GM23338 (cell line): Measurements from ENCODE around the gene CREB3L2. TPM values are rescaled to one million over a fixed set of nuclear protein-coding genes. Genes with fewer than 3 reads are reported as not detected.

Experiments used
- ATAC-seq: fragments of 200-7000 bp; cut with Tn5 transposase; 3 replicates; pipeline ENCODE4 v1.9.1; 2020
- DNase-seq: peaks from one replicate; pipeline ENCODE4 v3.0.0-alpha.2; 2015; ENCODE audit warnings: low spot score
- H2AFZ ChIP-seq: fragments of 200-600 bp; sonication (generic); 2 replicates; pipeline ENCODE4 v1.8.0; 2016; ENCODE audit warnings: antibody characterized with exemption, mild to moderate bottlenecking, moderate library complexity
- H3F3A ChIP-seq: fragments of 200-600 bp; sonication (generic); replicated peaks from 2 replicates; pipeline ENCODE4 v1.8.0; 2017; ENCODE audit warnings: antibody characterized with exemption, mixed run types, low read depth
- H3K27ac ChIP-seq: fragments of 200-600 bp; sonication (generic); 2 replicates; pipeline ENCODE4 v1.6.1; 2016; ENCODE audit warnings: low read depth
- H3K27me3 ChIP-seq: fragments of 200-600 bp; sonication (generic); 2 replicates; pipeline ENCODE4 v1.8.0; 2016; ENCODE audit warnings: mild to moderate bottlenecking, mixed run types, moderate library complexity; ENCODE audit not compliant: insufficient read depth
- H3K36me3 ChIP-seq: fragments of 200-600 bp; sonication (generic); 2 replicates; pipeline ENCODE4 v1.8.0; 2016; ENCODE audit warnings: mild to moderate bottlenecking; ENCODE audit not compliant: insufficient read depth
- H3K4me1 ChIP-seq: fragments of 200-600 bp; sonication (generic); 2 replicates; pipeline ENCODE4 v1.8.0; 2016; ENCODE audit warnings: mild to moderate bottlenecking, moderate library complexity; ENCODE audit not compliant: insufficient read depth
- H3K4me2 ChIP-seq: fragments of 200-600 bp; sonication (generic); 2 replicates; pipeline ENCODE4 v1.7.1; 2017; ENCODE audit warnings: mixed run types
- H3K4me3 ChIP-seq: fragments of 200-600 bp; sonication (generic); 2 replicates; pipeline ENCODE4 v1.6.1; 2016; ENCODE audit warnings: mixed run types
- H3K79me2 ChIP-seq: fragments of 200-600 bp; sonication (generic); replicated peaks from 2 replicates; pipeline ENCODE4 v1.8.0; 2017; ENCODE audit warnings: mild to moderate bottlenecking; ENCODE audit not compliant: insufficient read depth
- H3K9me2 ChIP-seq: fragments of 200-600 bp; sonication (generic); 2 replicates; pipeline ENCODE4 v1.8.0; 2017; ENCODE audit not compliant: insufficient read depth
- H4K20me1 ChIP-seq: fragments of 200-600 bp; sonication (generic); replicated peaks from 2 replicates; pipeline ENCODE4 v1.8.0; 2017; ENCODE audit warnings: mild to moderate bottlenecking; ENCODE audit not compliant: insufficient read depth
- H3K27ac Mint-ChIP-seq: 2 replicates; pipeline ENCODE4 v1.8.0; 2020; ENCODE audit warnings: inconsistent platforms, mild to moderate bottlenecking, moderate library complexity, mixed read lengths
- H3K27me3 Mint-ChIP-seq: 3 replicates; pipeline ENCODE4 v1.8.0; 2022; ENCODE audit warnings: low read depth, mild to moderate bottlenecking, moderate library complexity, mixed read lengths, inconsistent platforms; ENCODE audit not compliant: insufficient read depth, poor library complexity
- H3K36me3 Mint-ChIP-seq: 3 replicates; pipeline ENCODE4 v1.8.0; 2021; ENCODE audit warnings: low read depth, mild to moderate bottlenecking, inconsistent platforms, moderate library complexity, mixed read lengths
- H3K4me1 Mint-ChIP-seq: 3 replicates; pipeline ENCODE4 v1.8.0; 2020; ENCODE audit warnings: mild to moderate bottlenecking, inconsistent platforms, mixed read lengths
- H3K4me3 Mint-ChIP-seq: 3 replicates; pipeline ENCODE4 v1.8.0; 2021; ENCODE audit warnings: moderate library complexity, mild to moderate bottlenecking, inconsistent platforms, mixed read lengths
- H3K9me3 Mint-ChIP-seq: 3 replicates; pipeline ENCODE4 v1.8.0; 2020; ENCODE audit warnings: moderate library complexity, mild to moderate bottlenecking, inconsistent platforms, mixed read lengths
- CREB1 ChIP-seq: fragments of 250-450 bp; sonication (Bioruptor Pico); IDR thresholded peaks from 2 replicates; pipeline ENCODE4 v1.5.0; 2020; ENCODE audit warnings: low read depth, mild to moderate bottlenecking, moderate library complexity
- EZH2phosphoT487 ChIP-seq: fragments of 200-600 bp; sonication (generic); IDR thresholded peaks from one replicate; pipeline ENCODE4 v1.8.1; 2018; ENCODE audit warnings: antibody characterized with exemption; ENCODE audit not compliant: unreplicated experiment
- JUNB ChIP-seq: IDR thresholded peaks from one replicate; pipeline ENCODE4 v1.6.1; 2016; ENCODE audit warnings: antibody characterized with exemption; ENCODE audit not compliant: unreplicated experiment
- NANOG ChIP-seq: IDR thresholded peaks from 2 replicates; pipeline ENCODE4 v1.6.1; 2016; ENCODE audit warnings: antibody characterized with exemption, borderline replicate concordance
- STAT1 ChIP-seq: IDR thresholded peaks from one replicate; pipeline ENCODE4 v1.6.1; 2016; ENCODE audit warnings: antibody characterized with exemption; ENCODE audit not compliant: unreplicated experiment
- ZNF331 ChIP-seq: fragments of 250-450 bp; sonication (Bioruptor Pico); IDR thresholded peaks from 2 replicates; pipeline ENCODE4 v1.5.0; 2020; ENCODE audit warnings: low read depth, mild to moderate bottlenecking, moderate library complexity
- polyA plus RNA-seq: library from polyadenylated mRNA; unstranded; fragments of >200 nt; fragmentation: Nextera tagmentation; extraction: Ambion mirVana; gene quantifications from 2 replicates; pipeline ENCODE4 v1.2.1, GENCODE V29; 2016
- total RNA-seq: library from RNA; depleted of rRNA; stranded (reverse); fragments of >200 nt; shearing (Covaris generic); gene quantifications from 2 replicates; pipeline ENCODE4 v1.2.3, GENCODE V29; 2014
- TF ChIP-seq, protein P1 (sequence below): fragments of 250-450 bp; sonication (Bioruptor Pico); IDR thresholded peaks from 2 replicates; pipeline ENCODE4 v1.5.0; 2020; ENCODE audit warnings: mild to moderate bottlenecking, moderate library complexity

Gene CREB3L2
- total and polyA plus RNA-seq, 2 experiments from 2014 or later, result 14.5 to 27.1 TPM

DNA sequence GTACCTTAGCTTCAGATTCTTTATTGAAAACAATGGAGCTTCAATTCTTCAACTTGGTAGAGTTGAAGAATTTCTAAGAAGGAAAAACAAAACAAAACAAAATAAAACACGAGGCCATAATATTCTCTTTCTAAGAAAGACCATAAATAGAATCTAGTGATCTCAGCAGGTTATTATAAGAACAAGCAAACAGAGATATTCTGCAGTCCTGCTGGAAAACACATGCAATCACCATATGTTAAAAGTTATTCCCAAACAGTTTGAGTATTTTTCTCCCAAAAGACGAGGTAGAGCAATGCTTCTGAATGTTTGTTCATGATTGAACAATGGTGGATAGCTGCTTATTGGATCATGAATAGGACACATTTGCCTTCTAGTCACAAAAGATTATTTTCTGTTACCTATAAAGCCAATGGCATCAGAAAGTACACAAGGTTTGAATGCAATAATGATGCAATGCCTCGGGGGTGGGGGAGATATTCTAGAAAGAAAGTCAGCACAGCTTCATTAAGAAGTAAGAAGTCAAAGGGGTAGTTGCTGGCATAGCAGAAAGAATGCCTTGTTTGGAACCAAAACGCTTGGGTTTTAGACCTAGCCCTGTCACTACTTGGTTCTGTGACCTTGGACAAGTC, 59.3 kb downstream of the CREB3L2 start (continued):
- TF ChIP-seq, protein P1, sequence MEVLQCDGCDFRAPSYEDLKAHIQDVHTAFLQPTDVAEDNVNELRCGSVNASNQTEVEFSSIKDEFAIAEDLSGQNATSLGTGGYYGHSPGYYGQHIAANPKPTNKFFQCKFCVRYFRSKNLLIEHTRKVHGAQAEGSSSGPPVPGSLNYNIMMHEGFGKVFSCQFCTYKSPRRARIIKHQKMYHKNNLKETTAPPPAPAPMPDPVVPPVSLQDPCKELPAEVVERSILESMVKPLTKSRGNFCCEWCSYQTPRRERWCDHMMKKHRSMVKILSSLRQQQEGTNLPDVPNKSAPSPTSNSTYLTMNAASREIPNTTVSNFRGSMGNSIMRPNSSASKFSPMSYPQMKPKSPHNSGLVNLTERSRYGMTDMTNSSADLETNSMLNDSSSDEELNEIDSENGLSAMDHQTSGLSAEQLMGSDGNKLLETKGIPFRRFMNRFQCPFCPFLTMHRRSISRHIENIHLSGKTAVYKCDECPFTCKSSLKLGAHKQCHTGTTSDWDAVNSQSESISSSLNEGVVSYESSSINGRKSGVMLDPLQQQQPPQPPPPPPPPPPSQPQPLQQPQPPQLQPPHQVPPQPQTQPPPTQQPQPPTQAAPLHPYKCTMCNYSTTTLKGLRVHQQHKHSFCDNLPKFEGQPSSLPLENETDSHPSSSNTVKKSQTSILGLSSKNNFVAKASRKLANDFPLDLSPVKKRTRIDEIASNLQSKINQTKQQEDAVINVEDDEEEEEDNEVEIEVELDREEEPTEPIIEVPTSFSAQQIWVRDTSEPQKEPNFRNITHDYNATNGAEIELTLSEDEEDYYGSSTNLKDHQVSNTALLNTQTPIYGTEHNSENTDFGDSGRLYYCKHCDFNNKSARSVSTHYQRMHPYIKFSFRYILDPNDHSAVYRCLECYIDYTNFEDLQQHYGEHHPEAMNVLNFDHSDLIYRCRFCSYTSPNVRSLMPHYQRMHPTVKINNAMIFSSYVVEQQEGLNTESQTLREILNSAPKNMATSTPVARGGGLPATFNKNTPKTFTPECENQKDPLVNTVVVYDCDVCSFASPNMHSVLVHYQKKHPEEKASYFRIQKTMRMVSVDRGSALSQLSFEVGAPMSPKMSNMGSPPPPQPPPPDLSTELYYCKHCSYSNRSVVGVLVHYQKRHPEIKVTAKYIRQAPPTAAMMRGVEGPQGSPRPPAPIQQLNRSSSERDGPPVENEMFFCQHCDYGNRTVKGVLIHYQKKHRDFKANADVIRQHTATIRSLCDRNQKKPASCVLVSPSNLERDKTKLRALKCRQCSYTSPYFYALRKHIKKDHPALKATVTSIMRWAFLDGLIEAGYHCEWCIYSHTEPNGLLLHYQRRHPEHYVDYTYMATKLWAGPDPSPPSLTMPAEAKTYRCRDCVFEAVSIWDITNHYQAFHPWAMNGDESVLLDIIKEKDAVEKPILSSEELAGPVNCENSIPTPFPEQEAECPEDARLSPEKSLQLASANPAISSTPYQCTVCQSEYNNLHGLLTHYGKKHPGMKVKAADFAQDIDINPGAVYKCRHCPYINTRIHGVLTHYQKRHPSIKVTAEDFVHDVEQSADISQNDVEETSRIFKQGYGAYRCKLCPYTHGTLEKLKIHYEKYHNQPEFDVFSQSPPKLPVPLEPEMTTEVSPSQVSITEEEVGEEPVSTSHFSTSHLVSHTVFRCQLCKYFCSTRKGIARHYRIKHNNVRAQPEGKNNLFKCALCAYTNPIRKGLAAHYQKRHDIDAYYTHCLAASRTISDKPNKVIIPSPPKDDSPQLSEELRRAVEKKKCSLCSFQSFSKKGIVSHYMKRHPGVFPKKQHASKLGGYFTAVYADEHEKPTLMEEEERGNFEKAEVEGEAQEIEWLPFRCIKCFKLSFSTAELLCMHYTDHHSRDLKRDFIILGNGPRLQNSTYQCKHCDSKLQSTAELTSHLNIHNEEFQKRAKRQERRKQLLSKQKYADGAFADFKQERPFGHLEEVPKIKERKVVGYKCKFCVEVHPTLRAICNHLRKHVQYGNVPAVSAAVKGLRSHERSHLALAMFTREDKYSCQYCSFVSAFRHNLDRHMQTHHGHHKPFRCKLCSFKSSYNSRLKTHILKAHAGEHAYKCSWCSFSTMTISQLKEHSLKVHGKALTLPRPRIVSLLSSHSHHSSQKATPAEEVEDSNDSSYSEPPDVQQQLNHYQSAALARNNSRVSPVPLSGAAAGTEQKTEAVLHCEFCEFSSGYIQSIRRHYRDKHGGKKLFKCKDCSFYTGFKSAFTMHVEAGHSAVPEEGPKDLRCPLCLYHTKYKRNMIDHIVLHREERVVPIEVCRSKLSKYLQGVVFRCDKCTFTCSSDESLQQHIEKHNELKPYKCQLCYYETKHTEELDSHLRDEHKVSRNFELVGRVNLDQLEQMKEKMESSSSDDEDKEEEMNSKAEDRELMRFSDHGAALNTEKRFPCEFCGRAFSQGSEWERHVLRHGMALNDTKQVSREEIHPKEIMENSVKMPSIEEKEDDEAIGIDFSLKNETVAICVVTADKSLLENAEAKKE (CRISPR knock-in tag), result no peak
- TF ChIP-seq EZH2phosphoT487 (no peak), ZNF331 (CRISPR knock-in tag) (no peak), JUNB (no peak), CREB1 (CRISPR knock-in tag) (no peak), NANOG (no peak)

DNA sequence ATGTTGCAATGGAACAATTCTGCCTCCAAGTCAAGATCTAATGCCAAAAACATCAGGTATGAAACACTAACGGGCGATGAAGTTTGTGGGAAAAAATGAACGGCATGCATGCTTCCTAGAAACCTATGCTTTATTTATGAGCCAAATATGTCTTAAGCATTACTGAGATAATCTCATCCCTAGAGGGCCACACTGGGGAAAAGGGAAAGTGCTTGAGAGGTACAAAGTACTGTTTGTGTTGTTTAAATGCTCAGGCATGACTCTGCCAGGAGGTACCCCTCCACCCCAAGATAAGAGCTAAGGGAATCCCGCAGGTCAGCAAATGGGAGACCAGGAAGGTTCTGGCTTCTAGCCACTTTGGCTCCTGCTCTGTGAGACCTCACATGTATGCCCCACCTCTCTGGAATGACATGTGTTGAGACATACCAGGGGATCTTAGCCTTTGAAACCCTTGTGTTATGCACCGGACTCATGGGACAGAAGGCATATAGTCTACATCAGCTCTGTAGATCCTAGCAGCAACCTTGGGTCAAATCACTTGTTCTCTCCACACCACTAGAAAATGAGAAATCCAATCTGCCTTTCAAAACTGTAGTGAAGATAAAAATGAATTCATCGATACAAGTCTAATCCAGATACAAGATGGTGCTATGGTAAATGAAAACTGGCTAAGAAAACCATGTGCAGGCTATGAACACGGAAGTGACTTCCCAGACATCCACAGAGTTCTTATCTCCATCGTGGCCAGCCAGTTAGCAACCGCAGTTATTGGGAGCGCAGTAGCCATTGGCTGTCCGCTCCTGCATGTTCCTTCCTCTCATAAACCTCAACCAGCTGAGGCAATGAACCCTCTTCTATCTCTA, 61.0 kb downstream of the CREB3L2 start:
- Histone ChIP-seq H3K4me1 (peaks cover 57% of the 10 kb centered on the region), H3K27ac (no peak overlapping the region), H3K4me2 (no peak overlapping the region), H3K4me3 (no peak overlapping the region), H4K20me1 (peaks cover 3% of the 10 kb centered on the region; the same call in 1 of the 2 replicates), H3K79me2 (peaks cover 90% of the 10 kb centered on the region), H3F3A (no peaks in the 10 kb centered on the region), H3K9me2 (peaks cover 8% of the 10 kb centered on the region; the same call in 1 of the 2 replicates), H3K27me3 (no peaks in the 10 kb centered on the region), H3K36me3 (no peaks in the 10 kb centered on the region), H2AFZ (no peak overlapping the region)
- ATAC-seq, result no peak
- Mint-ChIP-seq H3K4me1 (peaks cover 33% of the 10 kb centered on the region), H3K36me3 (no peaks in the 10 kb centered on the region; the same call in 2 of the 3 replicates), H3K4me3 (no peak overlapping the region), H3K27ac (no peak overlapping the region), H3K9me3 (no peaks in the 10 kb centered on the region), H3K27me3 (no peaks in the 10 kb centered on the region)
- no peak for DNase-seq
- no peak for TF ChIP-seq ZNF331 (CRISPR knock-in tag)
- TF ChIP-seq, protein P1 (CRISPR knock-in tag), result no peak
- no peak for TF ChIP-seq STAT1
- TF ChIP-seq CREB1 (CRISPR knock-in tag), result no peak
- TF ChIP-seq EZH2phosphoT487, result no peak
